ENCODE data around the gene MTAP. TPM values are rescaled to one million over a fixed set of nuclear protein-coding genes. Genes with fewer than 3 reads are reported as not detected.

Gene MTAP
- total RNA-seq, 1 experiment from 2014 or later = 34.7 TPM

DNA sequence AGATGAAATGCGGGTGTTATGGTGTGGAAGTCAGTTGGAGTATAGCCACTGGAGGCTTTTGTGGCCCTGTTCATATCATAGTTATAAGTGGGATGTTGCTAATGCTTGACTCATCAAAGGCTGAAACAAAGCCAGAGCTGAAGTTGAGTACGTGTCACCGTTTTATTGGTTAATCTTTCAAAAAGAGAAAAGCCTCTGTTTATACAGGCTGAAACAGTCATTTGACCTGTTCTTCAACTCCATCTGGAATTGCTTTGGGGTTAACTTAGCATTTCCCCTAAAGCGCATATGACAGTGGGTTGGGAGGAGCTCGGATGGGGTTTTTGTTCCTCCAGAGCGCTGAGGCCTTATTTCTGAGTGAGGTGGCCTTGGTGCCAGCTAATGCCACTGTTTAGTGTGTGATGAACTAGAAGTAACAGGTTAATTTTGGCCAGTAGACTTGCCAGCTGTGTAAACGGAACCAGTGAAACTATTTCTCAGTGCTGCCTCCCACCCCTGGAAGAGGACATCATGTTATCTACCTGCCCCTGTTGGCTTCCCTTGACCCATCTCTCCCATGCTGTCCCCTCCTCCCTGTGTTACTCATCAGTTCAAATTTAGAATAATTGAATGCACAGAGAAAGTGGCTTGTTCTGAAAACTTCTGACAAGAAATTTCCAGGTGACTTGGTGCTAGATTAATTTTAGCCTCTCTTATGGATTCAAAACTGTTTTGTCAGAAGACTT, 34.2 kb downstream of the MTAP start:
- no peak overlapping the region for H2AFZ ChIP-seq (ENCODE audit: low read length)
- TSS peak; percentile 88 for BruUV-seq (replicated peaks)
- CTCF ChIA-PET = interaction anchor here (1.1 kb wide), 1 partner anchor 23 kb away, joined by 6 read pairs; no protein-coding TSS in a partner anchor

DNA sequence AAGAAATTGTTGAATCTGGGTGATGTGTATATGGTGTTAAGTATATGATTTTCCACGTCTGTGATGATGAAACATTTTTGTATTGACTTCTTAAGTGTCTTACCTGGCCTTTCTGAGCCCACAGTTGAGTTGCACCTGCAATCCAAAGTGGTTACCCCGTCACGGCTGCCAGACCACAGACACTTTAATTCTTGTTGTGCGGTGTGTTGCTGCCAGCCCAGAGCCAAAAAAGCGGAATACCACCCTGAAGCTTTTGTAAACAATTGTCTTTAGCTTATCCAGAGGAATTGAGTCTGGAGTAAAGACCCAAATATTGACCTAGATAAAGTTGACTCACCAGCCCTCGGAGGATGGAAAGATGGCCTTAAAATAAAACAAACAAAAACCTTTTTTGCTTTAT, 35.1 kb downstream of the MTAP start:
- POLR2A ChIA-PET (ENCODE audit: unreplicated experiment) = no interaction called here
- H3K4me1 ChIP-seq (ENCODE audit: insufficient read depth, low read length) = peaks cover 41% of the 10 kb centered on the region
- intact Hi-C loops (cut with micrococcal nuclease) = loop anchor here (10.0 kb wide), 1 partner anchor 317 kb away; no protein-coding TSS in a partner anchor

More for the DNA sequence above, 34.2 kb downstream of the MTAP start:
- POLR2A ChIA-PET (ENCODE audit: unreplicated experiment) = interaction anchor here (1.0 kb wide), 1 partner anchor 173 kb away, joined by 4 read pairs; the partner anchor contains the start of gene CDKN2B
- H3K9ac ChIP-seq (ENCODE audit: low read length) = peak overlapping the region; percentile 84
- peak overlapping the region; percentile 100 for H3K27ac ChIP-seq (ENCODE audit: low read length)
- no peaks in the 10 kb centered on the region for H3K9me3 ChIP-seq (ENCODE audit: low read length)
- H3K9me2 ChIP-seq (replicated peaks; ENCODE audit: low read length) = no peaks in the 10 kb centered on the region
- no peaks in the 10 kb centered on the region for H3K27me3 ChIP-seq (ENCODE audit: low read length)
- intact Hi-C loops (cut with micrococcal nuclease) = loop anchor here (1.0 to 10.0 kb wide), 2 partner anchors 17 to 318 kb away; no protein-coding TSS in a partner anchor
- H3K36me3 ChIP-seq (ENCODE audit: low read depth, low read length) = peaks cover 66% of the 10 kb centered on the region
- DNase-seq = peak; percentile 97
- peak; percentile 93 for ATAC-seq
- peaks cover 55% of the 10 kb centered on the region for H3K79me2 ChIP-seq (ENCODE audit: low read length)
- TF ChIP-seq EZH2phosphoT487 (IDR thresholded peaks at IDR 0.05; ENCODE audit: borderline replicate concordance, low read length) (no peak), EZH2 (IDR thresholded peaks at IDR 0.05; ENCODE audit: low read length, unreplicated experiment) (no peak)
- TF ChIP-seq, protein P1, sequence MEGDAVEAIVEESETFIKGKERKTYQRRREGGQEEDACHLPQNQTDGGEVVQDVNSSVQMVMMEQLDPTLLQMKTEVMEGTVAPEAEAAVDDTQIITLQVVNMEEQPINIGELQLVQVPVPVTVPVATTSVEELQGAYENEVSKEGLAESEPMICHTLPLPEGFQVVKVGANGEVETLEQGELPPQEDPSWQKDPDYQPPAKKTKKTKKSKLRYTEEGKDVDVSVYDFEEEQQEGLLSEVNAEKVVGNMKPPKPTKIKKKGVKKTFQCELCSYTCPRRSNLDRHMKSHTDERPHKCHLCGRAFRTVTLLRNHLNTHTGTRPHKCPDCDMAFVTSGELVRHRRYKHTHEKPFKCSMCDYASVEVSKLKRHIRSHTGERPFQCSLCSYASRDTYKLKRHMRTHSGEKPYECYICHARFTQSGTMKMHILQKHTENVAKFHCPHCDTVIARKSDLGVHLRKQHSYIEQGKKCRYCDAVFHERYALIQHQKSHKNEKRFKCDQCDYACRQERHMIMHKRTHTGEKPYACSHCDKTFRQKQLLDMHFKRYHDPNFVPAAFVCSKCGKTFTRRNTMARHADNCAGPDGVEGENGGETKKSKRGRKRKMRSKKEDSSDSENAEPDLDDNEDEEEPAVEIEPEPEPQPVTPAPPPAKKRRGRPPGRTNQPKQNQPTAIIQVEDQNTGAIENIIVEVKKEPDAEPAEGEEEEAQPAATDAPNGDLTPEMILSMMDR (conservative IDR thresholded peaks at IDR 0.05; ENCODE audit: low read depth, low read length) = no peak
- peak overlapping the region; percentile 79 for H3K4me2 ChIP-seq (ENCODE audit: low read length)
- peaks cover 5% of the 10 kb centered on the region for H3F3A ChIP-seq (ENCODE audit: low read length, unreplicated experiment)
- H4K20me1 ChIP-seq (ENCODE audit: low read length) = no peaks in the 10 kb centered on the region
- H3K4me1 ChIP-seq (ENCODE audit: insufficient read depth, low read length) = peaks cover 50% of the 10 kb centered on the region
- H3K4me3 ChIP-seq (ENCODE audit: low read length) = peak overlapping the region; percentile 51

More for the DNA sequence above, 35.1 kb downstream of the MTAP start:
- Histone ChIP-seq H3K27ac (ENCODE audit: low read length) (peak overlapping the region; percentile 99), H2AFZ (ENCODE audit: low read length) (no peak overlapping the region), H3K9me3 (ENCODE audit: low read length) (no peaks in the 10 kb centered on the region), H3K27me3 (ENCODE audit: low read length) (no peaks in the 10 kb centered on the region), H3F3A (ENCODE audit: low read length, unreplicated experiment) (peaks cover 5% of the 10 kb centered on the region), H3K9me2 (replicated peaks; ENCODE audit: low read length) (no peaks in the 10 kb centered on the region), H3K4me2 (ENCODE audit: low read length) (peak overlapping the region; percentile 79), H3K79me2 (ENCODE audit: low read length) (peaks cover 46% of the 10 kb centered on the region), H4K20me1 (ENCODE audit: low read length) (no peaks in the 10 kb centered on the region), H3K4me3 (ENCODE audit: low read length) (peak overlapping the region; percentile 51), H3K36me3 (ENCODE audit: low read depth, low read length) (peaks cover 72% of the 10 kb centered on the region), H3K9ac (ENCODE audit: low read length) (peak overlapping the region; percentile 84)
- no peak for ATAC-seq
- TF ChIP-seq EZH2phosphoT487 (IDR thresholded peaks at IDR 0.05; ENCODE audit: borderline replicate concordance, low read length) (no peak), EZH2 (IDR thresholded peaks at IDR 0.05; ENCODE audit: low read length, unreplicated experiment) (no peak)
- TF ChIP-seq, protein P1 (conservative IDR thresholded peaks at IDR 0.05; ENCODE audit: low read depth, low read length) = no peak
- no TSS peak for BruUV-seq (replicated peaks)
- DNase-seq = peak; percentile 55
- CTCF ChIA-PET = no interaction called here

Measured in PC-3 (cell line).